Neural crest cell (in vitro differentiated cells): ENCODE data around the gene CELSR2. TPM values are rescaled to one million over a fixed set of nuclear protein-coding genes. Genes with fewer than 3 reads are reported as not detected.

Source experiments
- DNase-seq: peaks from one replicate; pipeline ENCODE4 v3.0.0; 2021; ENCODE audit warnings: low read depth, mixed read lengths, low spot score
- H3K27ac Mint-ChIP-seq: one replicate; pipeline ENCODE4 v1.8.0; 2021; ENCODE audit warnings: mild to moderate bottlenecking, mixed read lengths; ENCODE audit not compliant: unreplicated experiment
- H3K27me3 Mint-ChIP-seq: 2 replicates; pipeline ENCODE4 v1.8.0; 2021; ENCODE audit warnings: low read depth, mild to moderate bottlenecking, mixed read lengths
- H3K36me3 Mint-ChIP-seq: 2 replicates; pipeline ENCODE4 v1.8.0; 2021; ENCODE audit warnings: low read depth, mild to moderate bottlenecking, mixed read lengths
- H3K4me1 Mint-ChIP-seq: 2 replicates; pipeline ENCODE4 v1.8.0; 2021; ENCODE audit warnings: mixed read lengths
- H3K4me3 Mint-ChIP-seq: one replicate; pipeline ENCODE4 v1.8.0; 2021; ENCODE audit warnings: mild to moderate bottlenecking, mixed read lengths
- H3K9me3 Mint-ChIP-seq: 2 replicates; pipeline ENCODE4 v1.8.0; 2021; ENCODE audit warnings: mixed read lengths
- total RNA-seq: library from RNA; stranded (reverse); gene quantifications from 2 replicates; pipeline ENCODE4 v1.2.1, GENCODE V29; 2021
- TF ChIP-seq, protein P1 (sequence below): fragments of 200-600 bp; sonication (generic); conservative IDR thresholded peaks from 2 replicates; pipeline ENCODE4 v1.5.0; 2021; ENCODE audit warnings: antibody characterized with exemption, mild to moderate bottlenecking

CELSR2 gene
- total RNA-seq, 1 donor from 2014 or later: 97.1 TPM

- H3K27me3 Mint-ChIP-seq: no peaks in the 10 kb centered on the region
- TF ChIP-seq, protein P1, sequence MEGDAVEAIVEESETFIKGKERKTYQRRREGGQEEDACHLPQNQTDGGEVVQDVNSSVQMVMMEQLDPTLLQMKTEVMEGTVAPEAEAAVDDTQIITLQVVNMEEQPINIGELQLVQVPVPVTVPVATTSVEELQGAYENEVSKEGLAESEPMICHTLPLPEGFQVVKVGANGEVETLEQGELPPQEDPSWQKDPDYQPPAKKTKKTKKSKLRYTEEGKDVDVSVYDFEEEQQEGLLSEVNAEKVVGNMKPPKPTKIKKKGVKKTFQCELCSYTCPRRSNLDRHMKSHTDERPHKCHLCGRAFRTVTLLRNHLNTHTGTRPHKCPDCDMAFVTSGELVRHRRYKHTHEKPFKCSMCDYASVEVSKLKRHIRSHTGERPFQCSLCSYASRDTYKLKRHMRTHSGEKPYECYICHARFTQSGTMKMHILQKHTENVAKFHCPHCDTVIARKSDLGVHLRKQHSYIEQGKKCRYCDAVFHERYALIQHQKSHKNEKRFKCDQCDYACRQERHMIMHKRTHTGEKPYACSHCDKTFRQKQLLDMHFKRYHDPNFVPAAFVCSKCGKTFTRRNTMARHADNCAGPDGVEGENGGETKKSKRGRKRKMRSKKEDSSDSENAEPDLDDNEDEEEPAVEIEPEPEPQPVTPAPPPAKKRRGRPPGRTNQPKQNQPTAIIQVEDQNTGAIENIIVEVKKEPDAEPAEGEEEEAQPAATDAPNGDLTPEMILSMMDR: no peak
- H3K9me3 Mint-ChIP-seq: no peaks in the 10 kb centered on the region
- H3K4me1 Mint-ChIP-seq: peaks cover 75% of the 10 kb centered on the region
- peak overlapping the region; percentile 66 for H3K4me3 Mint-ChIP-seq
- DNase-seq: no peak
- peaks cover 12% of the 10 kb centered on the region for H3K36me3 Mint-ChIP-seq
- H3K27ac Mint-ChIP-seq: peak overlapping the region; percentile 95
Measured at GRCh38 chr1:109256971-109257681, 7.8 kb downstream of the CELSR2 start.

DNA sequence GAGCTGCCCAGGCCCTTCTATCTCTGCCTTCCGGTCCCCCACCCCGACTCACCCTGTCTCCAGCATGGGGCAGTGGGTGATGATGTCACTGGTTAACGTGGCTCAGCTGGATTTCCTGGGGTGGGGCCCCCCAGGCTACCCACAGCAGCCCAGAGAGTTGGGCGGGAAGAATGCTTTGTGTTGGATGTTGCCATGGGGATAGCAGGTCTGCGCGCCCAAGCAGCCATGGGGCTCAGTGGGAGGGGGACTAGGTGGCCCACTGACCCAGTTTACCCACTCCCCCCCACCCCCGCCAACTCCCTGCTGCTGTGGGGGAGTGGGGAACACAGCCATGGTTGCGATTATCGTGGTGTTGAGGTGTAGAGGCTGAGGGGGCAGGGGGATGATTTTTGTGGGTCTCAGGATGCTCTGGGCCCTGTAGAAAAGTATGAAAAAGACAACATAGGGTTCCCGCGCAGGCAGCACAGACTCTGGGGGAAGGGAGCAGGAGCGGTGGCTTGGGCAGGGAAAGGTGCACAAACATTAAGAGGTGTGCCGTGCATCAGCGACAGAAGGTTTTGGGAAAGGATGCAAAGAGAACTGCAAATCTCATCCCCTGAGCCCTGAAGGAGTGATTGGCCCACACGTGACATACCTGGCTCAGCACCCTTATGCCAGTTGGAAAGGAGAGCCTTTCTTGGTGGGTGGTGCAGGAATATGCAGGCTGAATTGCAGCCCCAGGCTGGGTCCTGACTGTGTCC, 8.5 kb downstream of the CELSR2 start:
- DNase-seq: no peak
- peak overlapping the region; percentile 66 for H3K4me3 Mint-ChIP-seq
- no peaks in the 10 kb centered on the region for H3K9me3 Mint-ChIP-seq
- H3K36me3 Mint-ChIP-seq: peaks cover 7% of the 10 kb centered on the region
- no peaks in the 10 kb centered on the region for H3K27me3 Mint-ChIP-seq
- TF ChIP-seq, protein P1: no peak
- peak overlapping the region; percentile 95 for H3K27ac Mint-ChIP-seq
- peaks cover 68% of the 10 kb centered on the region for H3K4me1 Mint-ChIP-seq

GRCh38 chr1:109258481-109259466, 9.4 kb downstream of the CELSR2 start:
- H3K27me3 Mint-ChIP-seq: peaks cover 4% of the 10 kb centered on the region
- peak overlapping the region; percentile 98 for H3K27ac Mint-ChIP-seq
- TF ChIP-seq, protein P1: no peak

DNA sequence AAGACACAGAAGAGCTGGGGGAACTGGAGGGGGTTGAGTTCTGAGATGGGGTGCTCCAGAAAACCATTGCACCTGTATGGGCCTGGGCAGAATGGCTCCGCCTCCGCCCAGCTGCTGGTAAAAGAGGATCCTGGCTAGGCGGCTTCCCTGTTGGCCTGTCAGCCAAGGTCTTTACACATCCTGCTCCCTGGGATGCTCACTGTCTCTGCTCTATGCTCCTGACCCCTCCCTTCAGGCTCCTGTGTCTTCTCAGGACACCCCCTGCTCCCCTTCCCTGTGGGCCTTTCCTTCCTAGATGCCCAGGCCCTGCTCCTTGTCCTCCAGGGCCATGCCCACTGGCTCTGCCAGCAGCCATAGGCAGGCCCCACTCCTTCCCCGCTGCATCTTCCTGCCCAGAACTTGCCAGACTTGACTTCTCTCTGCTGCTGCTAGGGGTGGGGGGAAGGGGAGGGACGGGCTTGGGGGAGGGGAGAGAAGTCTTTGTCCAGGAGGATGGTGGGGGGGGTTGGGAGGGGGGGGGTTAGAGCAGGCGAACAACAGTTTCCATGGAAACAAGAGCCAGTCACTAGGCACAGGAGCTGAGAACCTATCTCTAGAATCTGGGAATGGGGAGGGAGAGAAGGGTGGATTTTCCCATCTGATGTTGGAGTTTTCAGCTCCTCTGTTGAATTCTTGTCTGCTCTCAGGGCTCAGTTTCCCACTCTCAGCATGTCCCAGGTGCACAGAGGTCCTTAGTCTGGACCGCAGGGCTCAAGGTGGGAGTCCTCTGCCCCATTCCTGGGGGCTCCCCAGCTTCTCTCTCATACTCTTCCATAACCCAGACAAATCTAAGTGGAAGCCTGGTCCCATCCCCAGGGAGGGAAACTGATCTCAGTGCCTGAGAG, 10.6 kb downstream of the CELSR2 start:
- Mint-ChIP-seq H3K4me3 (peak overlapping the region; percentile 87), H3K27me3 (peaks cover 4% of the 10 kb centered on the region), H3K9me3 (no peaks in the 10 kb centered on the region), H3K27ac (peak overlapping the region; percentile 98), H3K4me1 (peaks cover 55% of the 10 kb centered on the region), H3K36me3 (peaks cover 7% of the 10 kb centered on the region)
- TF ChIP-seq, protein P1: no peak
- DNase-seq: no peak

More at GRCh38 chr1:109258481-109259466, 9.4 kb downstream of the CELSR2 start:
- Mint-ChIP-seq H3K9me3 (no peaks in the 10 kb centered on the region), H3K4me1 (peaks cover 62% of the 10 kb centered on the region), H3K36me3 (peaks cover 7% of the 10 kb centered on the region), H3K4me3 (peak overlapping the region; percentile 87)
- no peak for DNase-seq
